ENCODE results near the gene SCCPDH. TPM values are rescaled to one million over a fixed set of nuclear protein-coding genes. Genes with fewer than 3 reads are reported as not detected.
"Not testable (repeated sequence)": the region's sequence is repeated elsewhere in the genome, so short reads cannot be mapped to it uniquely, and the experiment has no call there.

The SCCPDH gene
- total and polyA plus RNA-seq, 7 donors: 16.6 to 44.9 (median 26.0) TPM

DNA sequence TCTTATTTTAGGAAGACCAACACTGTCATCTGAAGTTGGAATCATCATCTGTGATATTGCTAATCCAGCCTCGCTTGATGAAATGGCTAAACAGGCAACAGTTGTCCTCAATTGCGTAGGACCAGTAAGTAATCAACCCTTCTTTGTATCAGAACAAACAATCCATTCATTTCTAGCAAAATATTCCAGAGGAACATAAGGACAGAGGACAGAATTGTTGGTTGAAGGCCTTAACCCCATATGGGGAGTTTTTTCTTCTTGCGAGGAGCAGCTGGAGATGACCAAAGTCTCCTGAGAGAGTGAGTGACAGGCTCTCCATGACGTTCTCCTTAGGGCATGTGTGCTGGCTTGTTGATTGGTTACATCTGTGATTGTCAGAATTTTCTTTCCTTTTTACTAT lies 2.7 kb downstream of the SCCPDH start:
- Histone ChIP-seq H3K4me3 (no peak overlapping the region), H3K36me3 (peaks cover 13 to 51% (median 20%) of the 10 kb centered on the region in 4 donors)
- WGBS, 2 donors: 89 to 92% methylated on average over 4 of the region's 4 CpGs

DNA sequence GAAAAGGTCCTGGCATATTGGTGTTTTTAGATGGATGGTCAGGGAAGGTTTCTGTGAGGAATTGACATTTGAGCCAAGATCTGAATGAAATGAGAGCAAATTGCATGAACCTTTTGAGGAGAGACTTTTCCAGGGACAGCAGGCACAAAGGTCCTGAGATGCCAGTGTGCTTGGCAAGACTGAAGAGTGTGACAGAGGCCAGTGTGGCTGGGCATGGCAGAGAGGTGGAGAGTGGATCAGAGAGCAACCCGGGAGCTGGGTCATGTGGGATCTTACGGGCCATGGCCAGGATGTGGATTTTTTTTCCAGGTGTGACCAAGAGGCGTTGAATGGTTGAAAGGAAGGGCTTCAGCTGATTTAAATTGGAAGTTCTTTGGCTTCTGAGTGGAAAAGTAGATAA lies 3.4 kb downstream of the SCCPDH start:
- TF ChIP-seq POLR2AphosphoS5 (IDR thresholded peaks at IDR 0.05) (no peak), POLR2A (IDR thresholded peaks at IDR 0.05) (no peak)
- 98% methylated on average over 3 of the region's 3 CpGs for WGBS, 2 donors
- Histone ChIP-seq H3K27ac (peak overlapping the region; percentile 22 to 92 (median 38)), H3K27me3 (no peaks in the 10 kb centered on the region), H3K4me1 (peaks cover 0 to 25% (median 6%) of the 10 kb centered on the region in 4 donors), H3K9me3 (no peaks in the 10 kb centered on the region), H3K4me3 (no peak overlapping the region), H3K36me3 (peaks cover 13 to 58% (median 23%) of the 10 kb centered on the region in 4 donors)
- intact Hi-C loops (cut with DNase I): loop anchor here (5.0 kb wide), 1 partner anchor 35 kb away; no protein-coding TSS in a partner anchor
- no peak for DNase-seq

More for the DNA sequence above, 2.7 kb downstream of the SCCPDH start:
- no peaks in the 10 kb centered on the region for H3K9me3 ChIP-seq
- intact Hi-C loops (cut with DNase I): loop anchor here (5.0 kb wide), 1 partner anchor 35 kb away; no protein-coding TSS in a partner anchor
- no peak for DNase-seq
- peaks cover 0 to 25% (median 6%) of the 10 kb centered on the region in 4 donors for H3K4me1 ChIP-seq
- TF ChIP-seq POLR2A (IDR thresholded peaks at IDR 0.05): no peak
- TF ChIP-seq POLR2AphosphoS5 (IDR thresholded peaks at IDR 0.05): peak in 2 of 4 donors; percentile 34 to 37
- no peak for TF ChIP-seq EP300 (IDR thresholded peaks at IDR 0.05)
- H3K27ac ChIP-seq: peak overlapping the region; percentile 85 to 92 (median 88)
- H3K27me3 ChIP-seq: no peaks in the 10 kb centered on the region

GRCh38 chr1:246728311-246728710 lies 4.1 kb downstream of the SCCPDH start:
- intact Hi-C loops (cut with DNase I): loop anchor here (5.0 kb wide), 1 partner anchor 36 kb away; no protein-coding TSS in a partner anchor
- peaks cover 13 to 65% (median 23%) of the 10 kb centered on the region in 4 donors for H3K36me3 ChIP-seq
- no peak for DNase-seq
- H3K27me3 ChIP-seq: no peaks in the 10 kb centered on the region
- no peak overlapping the region for H3K4me3 ChIP-seq
- H3K4me1 ChIP-seq: peaks cover 0 to 23% (median 5%) of the 10 kb centered on the region in 4 donors
- no peaks in the 10 kb centered on the region for H3K9me3 ChIP-seq
- TF ChIP-seq POLR2AphosphoS5 (IDR thresholded peaks at IDR 0.05): no peak
- no peak for TF ChIP-seq EP300 (IDR thresholded peaks at IDR 0.05)
- TF ChIP-seq, protein P1, sequence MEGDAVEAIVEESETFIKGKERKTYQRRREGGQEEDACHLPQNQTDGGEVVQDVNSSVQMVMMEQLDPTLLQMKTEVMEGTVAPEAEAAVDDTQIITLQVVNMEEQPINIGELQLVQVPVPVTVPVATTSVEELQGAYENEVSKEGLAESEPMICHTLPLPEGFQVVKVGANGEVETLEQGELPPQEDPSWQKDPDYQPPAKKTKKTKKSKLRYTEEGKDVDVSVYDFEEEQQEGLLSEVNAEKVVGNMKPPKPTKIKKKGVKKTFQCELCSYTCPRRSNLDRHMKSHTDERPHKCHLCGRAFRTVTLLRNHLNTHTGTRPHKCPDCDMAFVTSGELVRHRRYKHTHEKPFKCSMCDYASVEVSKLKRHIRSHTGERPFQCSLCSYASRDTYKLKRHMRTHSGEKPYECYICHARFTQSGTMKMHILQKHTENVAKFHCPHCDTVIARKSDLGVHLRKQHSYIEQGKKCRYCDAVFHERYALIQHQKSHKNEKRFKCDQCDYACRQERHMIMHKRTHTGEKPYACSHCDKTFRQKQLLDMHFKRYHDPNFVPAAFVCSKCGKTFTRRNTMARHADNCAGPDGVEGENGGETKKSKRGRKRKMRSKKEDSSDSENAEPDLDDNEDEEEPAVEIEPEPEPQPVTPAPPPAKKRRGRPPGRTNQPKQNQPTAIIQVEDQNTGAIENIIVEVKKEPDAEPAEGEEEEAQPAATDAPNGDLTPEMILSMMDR (IDR thresholded peaks at IDR 0.05): no peak
- no peak for TF ChIP-seq POLR2A (IDR thresholded peaks at IDR 0.05)
- WGBS, 2 donors: 93 to 96% methylated on average over 4 of the region's 4 CpGs
- peak overlapping the region in 3 of 4 donors; percentile 22 to 92 (median 44) for H3K27ac ChIP-seq

DNA sequence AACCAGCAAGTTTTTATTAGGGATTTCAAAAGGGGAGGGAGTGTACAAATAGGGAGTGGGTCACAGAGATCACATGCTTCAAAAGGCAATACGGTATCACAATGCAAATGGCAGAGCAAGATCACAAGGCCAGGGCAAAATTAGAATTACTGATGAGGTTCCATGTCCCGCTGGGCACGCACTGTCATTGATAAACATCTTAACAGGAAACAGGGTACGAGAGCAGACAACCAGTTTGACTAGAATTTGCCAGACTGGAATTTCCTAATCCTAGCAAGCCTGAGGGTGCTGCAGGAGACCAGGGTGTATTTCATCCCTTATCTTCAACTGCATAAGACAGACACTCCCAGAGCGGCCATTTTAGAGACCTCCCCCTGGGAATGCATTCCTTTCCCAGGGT lies 4.8 kb downstream of the SCCPDH start:
- not testable (repeated sequence) for H3K27ac ChIP-seq, H3K27me3 ChIP-seq, DNase-seq, H3K4me3 ChIP-seq, H3K9me3 ChIP-seq
- intact Hi-C loops (cut with DNase I): loop anchor here (5.0 kb wide), 1 partner anchor 37 kb away; no protein-coding TSS in a partner anchor
- 95 to 96% methylated on average over 5 of the region's 5 CpGs for WGBS, 2 donors
- Histone ChIP-seq H3K4me1 (peaks cover 0 to 18% (median 4%) of the 10 kb centered on the region in 4 donors), H3K36me3 (peaks cover 13 to 72% (median 24%) of the 10 kb centered on the region in 4 donors)

DNA sequence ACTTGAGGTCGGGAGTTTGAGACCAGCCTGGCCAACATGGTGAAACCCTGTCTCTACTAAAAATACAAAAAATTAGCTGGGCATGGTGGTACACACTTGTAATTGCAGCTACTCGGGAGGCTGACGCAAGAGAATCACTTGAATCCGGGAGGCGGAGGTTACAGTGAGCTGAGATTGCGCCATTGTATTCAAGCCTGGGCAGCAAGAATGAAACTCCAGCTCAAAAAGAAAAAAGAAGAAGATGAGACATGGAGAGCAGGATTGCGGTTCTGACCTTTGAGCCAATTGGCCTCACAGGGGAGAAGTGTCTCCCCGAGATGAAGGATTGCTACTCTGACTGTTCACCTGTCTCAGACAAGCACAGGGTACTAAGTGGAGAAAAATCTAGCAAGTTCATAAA lies 6.6 kb downstream of the SCCPDH start:
- peaks cover 0 to 9% (median 2%) of the 10 kb centered on the region in 4 donors for H3K4me1 ChIP-seq
- intact Hi-C loops (cut with DNase I): no loop called here
- no peak overlapping the region for H3K4me3 ChIP-seq
- TF ChIP-seq, protein P1 (IDR thresholded peaks at IDR 0.05): no peak
- no peak for TF ChIP-seq POLR2A (IDR thresholded peaks at IDR 0.05)
- 89 to 94% methylated on average over 8 of the region's 8 CpGs for WGBS, 2 donors
- peaks cover 15 to 88% (median 28%) of the 10 kb centered on the region in 4 donors for H3K36me3 ChIP-seq
- H3K9me3 ChIP-seq: no peaks in the 10 kb centered on the region
- H3K27me3 ChIP-seq: no peaks in the 10 kb centered on the region
- no peak for DNase-seq
- H3K27ac ChIP-seq: no peak overlapping the region

GRCh38 chr1:246731873-246732272 lies 7.7 kb downstream of the SCCPDH start:
- DNase-seq; H3K4me3 ChIP-seq; intact Hi-C loops (cut with DNase I); H3K27me3 ChIP-seq; H3K9me3 ChIP-seq; H3K27ac ChIP-seq; H3K4me1 ChIP-seq: not testable (repeated sequence)
- H3K36me3 ChIP-seq: peaks cover 20 to 98% (median 34%) of the 10 kb centered on the region in 4 donors
- 93% methylated on average over 3 of the region's 3 CpGs for WGBS, 2 donors

DNA sequence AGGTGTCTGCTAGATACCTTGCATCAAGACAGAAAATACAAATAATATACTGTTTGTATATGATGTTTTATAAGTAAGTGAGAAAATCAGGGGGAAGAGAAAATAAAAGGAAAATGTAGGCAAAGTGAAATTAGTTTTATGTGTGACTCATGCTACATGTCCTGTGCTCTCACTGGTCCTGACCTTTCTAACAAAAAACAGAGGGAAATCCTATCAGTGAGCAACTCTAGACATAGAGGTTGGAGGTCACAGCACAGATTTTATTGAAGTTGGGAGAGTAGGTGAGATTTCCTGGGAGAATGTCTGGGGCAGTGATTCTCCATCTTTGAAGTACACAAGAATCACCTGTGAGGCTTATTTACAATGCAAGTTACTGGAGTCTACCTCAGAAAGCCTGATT lies 9.5 kb downstream of the SCCPDH start:
- Histone ChIP-seq H3K9me3 (no peaks in the 10 kb centered on the region), H3K27me3 (no peaks in the 10 kb centered on the region), H3K36me3 (peaks cover 25 to 98% (median 40%) of the 10 kb centered on the region in 4 donors), H3K4me1 (no peaks in the 10 kb centered on the region), H3K27ac (no peak overlapping the region), H3K4me3 (no peak overlapping the region)
- TF ChIP-seq, protein P1 (IDR thresholded peaks at IDR 0.05): no peak
- TF ChIP-seq EP300 (IDR thresholded peaks at IDR 0.05): no peak
- intact Hi-C loops (cut with DNase I): no loop called here
- DNase-seq: no peak

Measured in sigmoid colon (tissue), 7 donors.